DMS153 treated with DMSO at 0.1 percent for 48 hours (cell line): Measurements from ENCODE around the gene NBPF1.
"Not testable (repeated sequence)": the region's sequence is repeated elsewhere in the genome, so short reads cannot be mapped to it uniquely, and the experiment has no call there.

Experiments
- DNase-seq: peaks from one replicate; lab custom pipeline; 2025; ENCODE audit not compliant: unreplicated experiment; lab: John Stamatoyannopoulos, UW

Gene NBPF1

DNA sequence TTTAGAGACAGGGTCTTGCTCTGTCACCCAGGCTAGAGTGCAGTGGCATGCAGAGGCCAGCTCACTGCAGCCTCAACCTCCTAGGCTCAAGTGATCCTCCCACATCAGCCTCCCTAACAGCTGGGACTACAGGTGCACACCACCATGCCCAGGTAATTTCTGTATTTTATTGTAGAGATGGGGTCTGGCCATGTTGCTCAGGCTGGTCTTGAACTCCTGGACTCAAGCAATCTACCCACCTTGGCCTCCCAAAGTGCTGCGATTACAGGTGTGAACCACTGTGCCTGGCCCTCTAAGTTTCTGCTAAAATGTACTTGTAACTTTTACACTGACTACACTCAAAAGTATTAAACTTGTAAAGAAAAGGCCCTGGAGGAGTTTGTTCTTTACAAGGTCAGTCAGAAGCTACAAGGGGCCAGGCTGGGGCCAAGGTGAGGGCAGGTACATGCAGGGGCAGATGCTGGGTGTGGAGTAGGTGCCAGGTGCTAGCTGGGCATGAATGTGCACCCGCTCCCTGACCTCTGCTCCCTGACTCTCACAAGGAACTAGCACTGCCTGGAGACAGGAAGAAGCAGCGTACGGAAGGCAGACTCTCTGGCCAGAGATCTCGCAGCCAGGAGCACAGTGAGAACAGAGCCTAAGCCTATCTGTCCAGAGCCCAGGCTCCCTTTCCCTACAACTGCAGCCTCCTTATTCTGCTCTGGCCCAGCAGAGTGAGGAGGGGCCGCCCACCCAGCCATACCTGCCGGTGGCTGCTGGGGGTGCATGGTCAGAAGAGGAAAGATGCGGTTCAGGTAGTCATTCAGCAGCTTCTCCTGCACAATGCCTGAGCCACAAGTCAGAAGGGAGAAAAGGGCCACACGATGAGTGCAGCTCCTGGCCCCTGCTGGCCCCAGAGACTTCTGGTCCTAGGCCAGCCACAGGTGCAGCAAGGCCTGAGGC, 28.9 kb upstream of the NBPF1 start:
- DNase-seq, result not testable (repeated sequence)

- DNase-seq, result not testable (repeated sequence)
Observed at GRCh38 chr1:16641159-16641975, 28.0 kb upstream of the NBPF1 start.

DNA sequence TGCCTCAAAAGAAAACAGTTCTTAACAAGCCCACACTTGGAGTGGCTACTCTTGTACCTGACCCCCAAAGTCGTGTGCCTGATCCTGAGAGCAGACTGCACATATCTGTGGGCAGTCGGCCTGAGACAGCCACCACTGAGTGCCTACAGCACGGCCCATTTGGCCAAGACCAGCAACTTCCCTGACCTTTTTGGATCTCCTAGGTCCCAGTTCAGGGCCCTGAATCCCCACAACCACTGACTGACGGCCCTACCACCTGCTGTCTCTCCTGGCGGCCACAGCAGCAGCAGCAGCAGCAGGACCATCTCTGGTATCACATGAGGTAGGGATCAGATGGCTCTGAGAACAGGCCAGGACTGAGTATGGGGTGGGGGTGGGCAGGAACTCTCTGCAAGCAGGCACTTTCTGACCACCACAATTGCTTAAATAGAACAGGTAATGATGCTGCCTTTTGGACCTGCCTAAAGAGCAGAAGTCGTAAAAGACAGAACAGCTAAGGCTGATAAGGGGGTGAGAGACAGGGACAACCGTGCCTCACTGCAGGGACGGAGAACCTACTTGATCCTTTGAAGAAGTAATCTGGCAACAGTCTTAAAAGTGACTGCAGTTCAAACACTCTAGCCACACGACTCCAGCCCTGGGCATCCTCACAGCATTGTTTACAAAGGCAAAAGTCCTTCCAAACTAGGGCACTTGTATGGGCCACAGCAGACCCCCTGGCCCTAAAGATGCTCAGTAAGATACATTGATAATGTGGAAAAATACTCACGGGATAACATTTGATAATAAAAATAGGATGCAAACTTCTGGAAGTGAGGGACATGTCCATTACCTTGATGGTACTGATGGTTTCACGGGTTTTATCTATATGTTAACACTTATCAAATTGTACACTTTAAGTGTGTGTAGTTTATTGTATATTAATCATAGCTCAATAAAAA, 26.0 kb upstream of the NBPF1 start:
- DNase-seq, result not testable (repeated sequence)

- DNase-seq, result not testable (repeated sequence)
Observed at GRCh38 chr1:16637941-16638778, 24.8 kb upstream of the NBPF1 start.

DNA sequence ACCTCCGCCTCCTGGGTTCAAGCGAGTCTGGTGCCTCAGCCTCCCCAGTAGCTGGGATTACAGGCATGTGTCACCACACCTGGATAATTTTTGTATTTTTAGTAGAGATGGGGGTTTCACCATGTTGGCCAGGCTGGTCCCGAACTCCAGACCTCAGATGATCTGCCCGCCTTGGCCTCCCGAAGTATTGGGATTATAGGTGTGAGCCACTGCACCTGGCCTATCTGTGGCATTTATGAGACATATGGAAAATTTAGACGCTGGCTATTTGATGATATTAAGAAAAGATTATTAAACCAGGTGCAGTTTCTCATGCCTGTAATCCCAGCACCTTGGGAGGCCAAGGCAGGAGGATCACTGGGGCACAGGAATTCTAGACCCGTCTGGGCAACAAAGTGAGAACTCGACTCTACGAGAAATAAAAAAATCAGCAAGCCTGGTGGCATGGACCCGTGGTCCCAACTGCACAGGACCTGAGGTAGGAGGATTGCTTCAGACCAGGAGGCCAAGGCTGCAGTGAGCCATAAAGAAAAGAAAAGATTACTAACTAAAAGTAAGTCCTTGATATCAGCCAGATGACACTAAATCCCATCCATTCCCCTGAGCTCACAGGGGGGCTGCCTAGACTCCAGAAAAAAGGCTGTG, 23.3 kb upstream of the NBPF1 start:
- DNase-seq, result not testable (repeated sequence)

DNA sequence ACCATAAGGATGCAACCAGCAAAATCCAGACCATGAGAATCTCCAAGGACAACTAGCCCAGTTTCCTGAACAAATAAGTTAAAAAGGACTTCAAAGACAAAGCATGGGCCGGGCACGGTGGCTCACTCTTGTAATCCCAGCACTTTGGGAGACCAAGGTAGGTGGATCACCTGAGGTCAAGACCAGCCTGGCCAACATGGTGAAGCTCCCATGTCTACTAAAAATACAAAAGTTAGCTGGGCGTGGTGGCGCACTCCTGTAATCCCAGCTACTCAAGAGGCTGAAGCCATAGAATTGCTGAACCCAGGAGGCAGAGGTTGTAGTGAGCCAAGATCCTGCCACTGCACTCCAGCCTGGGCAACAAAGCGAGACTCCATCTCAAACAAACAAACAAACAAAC, 22.6 kb upstream of the NBPF1 start:
- not testable (repeated sequence) for DNase-seq

- not testable (repeated sequence) for DNase-seq
Observed at GRCh38 chr1:16633540-16634282, 20.3 kb upstream of the NBPF1 start.

DNA sequence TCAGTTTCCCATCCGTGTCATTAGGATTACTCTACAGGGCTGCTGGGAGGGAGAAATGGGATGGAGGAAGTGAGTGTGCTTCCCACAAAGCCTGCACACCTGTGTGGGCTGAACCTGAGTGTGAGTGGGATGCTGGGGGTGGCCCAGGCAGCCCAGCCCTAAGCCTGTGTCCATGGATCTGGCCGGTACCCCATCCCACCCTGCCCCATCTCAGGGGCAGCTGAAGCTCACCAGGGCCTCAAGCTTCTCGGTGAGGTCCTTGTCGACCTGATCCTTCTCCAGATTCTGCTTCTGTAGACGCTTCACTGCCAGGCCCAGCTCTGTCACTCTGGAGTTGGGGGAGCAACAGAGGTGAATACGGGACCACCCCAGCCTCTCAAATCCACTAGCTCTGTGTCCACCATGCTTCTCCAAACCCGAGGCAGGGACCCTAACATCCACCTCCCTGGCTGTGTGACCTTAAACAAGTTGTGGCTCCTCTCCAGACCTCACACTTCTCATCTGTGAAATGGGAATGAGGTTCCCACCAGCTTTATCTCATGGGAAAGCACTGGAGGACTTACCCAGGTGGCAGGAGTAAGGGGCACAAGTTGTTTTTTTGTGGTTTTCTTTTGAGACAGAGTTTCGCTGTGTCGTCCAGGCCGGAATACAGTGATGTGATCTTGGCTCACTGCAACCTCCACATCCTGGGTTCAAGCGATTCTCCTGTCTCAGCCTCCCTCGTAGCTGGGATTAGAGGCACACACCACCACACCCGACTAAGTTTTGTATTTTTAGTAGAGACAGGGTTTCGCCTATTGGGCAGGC, 18.9 kb upstream of the NBPF1 start:
- DNase-seq, result not testable (repeated sequence)

DNA sequence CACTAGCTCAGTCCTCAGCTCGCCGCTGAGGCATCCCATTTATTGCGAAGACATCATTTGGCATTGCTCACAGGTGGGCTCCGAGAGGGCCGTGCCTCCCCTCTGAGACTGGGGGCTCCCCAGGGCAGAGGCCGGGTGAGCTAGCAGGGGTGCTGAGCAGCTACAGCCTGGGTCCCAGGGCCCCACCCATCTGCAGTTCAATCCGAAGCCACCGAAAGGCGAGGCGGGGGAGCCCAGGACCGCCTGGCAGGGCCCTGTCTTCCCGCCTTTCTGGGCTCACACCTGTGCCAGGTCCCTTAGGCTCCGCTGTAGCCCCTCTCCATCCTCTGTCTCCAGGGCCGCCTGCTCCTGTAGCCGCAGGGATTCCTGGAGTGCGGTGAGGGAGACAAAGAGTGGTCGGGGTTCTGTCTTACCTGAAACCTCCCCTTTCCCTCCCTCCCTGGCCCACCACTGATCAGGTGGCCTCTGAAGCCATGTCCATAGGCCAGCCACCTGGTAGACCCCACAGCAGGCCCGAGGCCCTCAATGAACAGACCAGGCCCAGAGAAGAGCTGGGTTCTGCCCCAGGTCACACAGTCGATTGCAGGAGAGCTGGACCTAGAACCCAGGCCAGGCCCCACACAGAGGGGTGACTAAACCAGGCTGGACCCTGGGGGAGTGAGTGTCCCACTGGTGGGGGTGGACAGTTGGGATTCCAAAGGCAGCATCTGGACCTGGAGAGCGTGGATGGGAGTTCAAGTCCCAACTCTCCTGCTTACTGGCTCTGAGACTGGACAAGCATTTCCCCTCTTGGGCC, 18.1 kb upstream of the NBPF1 start:
- DNase-seq, result no peak

- DNase-seq, result no peak
Observed at GRCh38 chr1:16630661-16631247, 17.4 kb upstream of the NBPF1 start.

- not testable (repeated sequence) for DNase-seq
Observed at GRCh38 chr1:16629916-16630530, 16.7 kb upstream of the NBPF1 start.

- DNase-seq, result no peak
Observed at GRCh38 chr1:16628361-16629111, 15.2 kb upstream of the NBPF1 start.

DNA sequence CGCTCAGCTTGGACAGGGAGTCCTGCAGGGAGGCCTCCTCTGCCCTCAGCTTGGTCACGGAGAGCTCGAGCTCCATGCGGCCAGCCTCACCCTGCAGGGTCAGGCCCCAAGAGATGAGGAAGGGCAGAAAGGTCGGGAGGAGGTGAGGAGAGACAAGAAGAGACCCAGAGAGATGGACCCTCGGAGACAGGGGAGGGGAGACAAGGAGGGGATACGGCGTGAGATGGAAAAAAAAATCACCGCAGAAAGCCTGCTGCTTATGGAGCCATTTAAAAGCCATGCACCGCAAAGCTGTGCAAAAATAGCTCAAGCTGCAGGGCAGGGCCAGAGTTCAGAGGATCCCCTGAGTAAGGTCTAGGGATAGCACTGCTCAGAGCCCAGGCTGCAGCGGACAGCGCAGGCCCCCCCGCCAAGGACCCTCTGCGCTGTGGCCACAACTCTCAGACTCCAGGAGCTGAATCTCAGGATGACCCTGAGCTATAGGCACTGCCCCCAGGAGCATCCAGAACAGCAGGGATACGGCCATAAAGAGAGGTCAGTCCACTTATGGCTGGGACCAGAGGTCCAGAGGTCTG, 13.1 kb upstream of the NBPF1 start:
- not testable (repeated sequence) for DNase-seq

- DNase-seq, result no peak
Observed at GRCh38 chr1:16625497-16626408, 12.4 kb upstream of the NBPF1 start.
